ENCODE data around the gene C1D.

The C1D gene

DNA sequence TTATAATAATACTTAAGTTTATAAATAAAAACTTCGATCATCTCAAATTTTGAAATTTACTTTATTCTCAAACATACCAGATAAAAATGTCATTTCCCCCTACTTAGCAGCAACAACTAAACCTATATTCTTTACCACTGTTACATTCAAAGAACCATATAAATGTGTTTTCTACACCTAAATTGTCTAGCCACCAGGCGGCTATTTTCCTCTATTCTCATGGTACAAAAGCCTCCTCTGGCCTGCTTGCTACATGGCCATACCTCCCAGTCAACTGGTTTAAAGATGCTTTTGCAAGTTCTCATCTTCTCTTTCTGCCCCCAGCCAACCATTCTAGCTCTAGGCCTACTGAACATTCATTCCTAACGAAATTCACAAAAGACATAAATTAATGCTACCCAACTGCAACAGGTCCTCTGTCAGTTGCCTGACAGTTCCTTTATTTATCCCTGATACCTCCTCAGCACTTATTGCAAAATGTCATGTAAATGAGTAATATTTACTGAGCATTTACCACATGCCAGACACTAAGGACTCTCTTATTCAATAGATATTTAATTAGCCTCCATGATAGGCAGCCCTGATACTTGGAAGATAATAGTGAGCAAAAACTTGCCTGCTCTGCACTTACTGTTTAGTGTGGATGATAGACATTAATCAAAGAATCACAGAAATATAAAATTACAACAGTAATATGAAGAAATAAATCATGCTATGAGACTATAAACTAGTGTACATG lies 5.0 kb downstream of the C1D start:
- DNase-seq, result peak in 1 of 5 experiments; percentile 3

- DNase-seq, result no peak
Observed at GRCh38 chr2:68052717-68053422, 9.9 kb downstream of the C1D start.

DNA sequence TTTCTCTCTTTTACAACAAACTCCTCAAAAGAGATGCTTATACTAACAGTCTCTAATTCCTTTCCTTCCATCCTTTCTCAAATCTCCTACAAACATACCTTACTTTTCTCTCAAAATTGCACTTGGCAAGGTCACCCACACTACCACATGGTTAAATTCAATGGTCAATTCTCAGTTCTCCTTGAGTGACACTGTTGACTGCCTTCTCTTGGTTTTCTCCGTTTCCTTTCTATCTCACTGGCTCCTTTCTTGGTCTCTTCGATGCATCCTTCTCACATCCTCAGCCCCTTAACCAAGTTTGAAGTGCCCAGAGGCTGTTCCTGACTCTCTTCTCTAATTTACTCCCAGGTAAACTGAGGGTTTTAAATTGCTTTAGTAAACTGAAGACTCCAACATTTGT lies 12.5 kb downstream of the C1D start:
- no peak for DNase-seq

DNA sequence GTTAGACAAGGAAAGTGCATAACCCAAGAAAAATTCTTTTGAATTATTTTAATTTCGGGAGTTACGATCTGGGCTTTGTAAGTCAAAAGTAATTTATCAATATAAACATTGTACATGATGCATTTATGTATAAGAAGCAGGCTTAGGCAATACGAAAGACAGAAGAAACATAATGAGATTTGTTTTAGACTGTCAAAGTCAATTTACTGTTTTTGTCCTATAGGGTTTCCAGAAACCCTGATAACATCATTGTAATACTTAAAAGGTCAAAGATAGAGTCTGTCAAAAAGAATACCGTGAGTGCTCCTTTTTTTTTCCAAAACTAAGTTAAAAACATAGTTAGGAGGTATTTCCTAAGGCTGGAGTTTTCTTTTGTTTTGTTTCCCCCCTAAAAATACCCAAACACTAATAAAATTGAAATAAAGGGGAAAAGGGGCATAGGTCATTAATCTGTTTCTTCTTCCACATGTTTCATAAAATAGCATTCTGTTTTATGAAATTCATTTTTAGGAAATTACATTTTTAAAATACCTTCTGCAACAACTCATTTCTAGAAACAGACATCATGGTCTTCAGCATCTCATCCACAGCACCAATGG lies 16.1 kb downstream of the C1D start:
- DNase-seq, result no peak

DNA sequence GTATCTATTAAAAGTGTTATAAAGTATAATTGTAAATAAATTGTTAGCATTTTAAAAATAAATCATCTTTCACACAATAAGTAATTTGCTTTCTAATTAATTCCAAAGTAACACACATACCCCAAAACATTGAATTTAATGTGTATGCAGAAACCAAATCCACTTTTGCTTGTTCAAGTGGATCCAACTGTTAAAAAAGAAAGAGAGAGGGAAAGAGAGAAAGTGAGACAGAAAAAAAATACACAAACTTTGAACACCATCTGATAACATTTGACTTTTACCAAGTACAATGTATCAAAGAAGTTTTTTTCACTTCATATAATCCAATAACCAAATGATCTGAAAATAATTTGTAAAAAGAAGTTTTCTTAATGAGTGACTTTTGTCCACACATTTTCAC lies 16.6 kb downstream of the C1D start:
- no peak for DNase-seq

DNA sequence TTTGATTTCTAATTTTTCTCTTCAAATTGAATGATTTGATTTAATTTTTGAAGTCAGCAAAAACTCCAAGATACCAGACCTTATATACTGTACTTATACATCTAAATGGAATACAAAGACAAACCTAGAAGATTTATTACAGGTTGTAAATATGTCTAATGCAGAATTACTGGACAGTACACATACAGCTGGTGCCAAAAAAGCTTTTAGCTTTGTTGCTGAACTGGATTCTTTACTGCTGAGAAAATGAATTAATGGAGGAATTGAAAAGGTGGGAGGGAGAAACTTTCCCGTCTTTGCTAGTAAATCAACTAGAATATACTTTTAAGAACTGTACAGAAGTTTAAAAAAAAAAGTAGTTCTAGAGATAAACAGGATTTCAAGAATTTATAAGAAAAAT lies 17.5 kb downstream of the C1D start:
- no peak for DNase-seq

DNA sequence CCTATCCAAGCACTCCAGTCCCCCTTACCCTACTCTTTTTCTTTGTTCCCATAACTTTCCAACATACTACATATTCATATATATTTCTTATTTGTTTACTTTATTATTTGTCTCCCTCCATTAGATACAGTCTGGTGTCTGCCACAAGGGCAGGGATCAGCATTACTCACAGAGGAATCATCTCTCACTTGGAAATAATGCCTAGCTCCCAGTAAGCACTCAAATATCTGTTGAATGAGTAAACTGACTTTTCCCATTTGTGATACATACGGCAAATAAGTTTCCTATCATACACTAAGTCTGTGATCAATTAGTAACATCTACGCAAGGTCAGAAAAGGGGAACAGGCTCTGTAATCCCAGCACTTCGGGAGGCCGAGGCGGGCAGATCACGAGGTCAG lies 18.7 kb downstream of the C1D start:
- no peak for DNase-seq

GRCh38 chr2:68043695-68044094 lies 19.1 kb downstream of the C1D start:
- no peak for DNase-seq

- DNase-seq, result no peak
Observed at GRCh38 chr2:68043032-68043431, 19.8 kb downstream of the C1D start.

GRCh38 chr2:68041704-68042245 lies 21.0 kb downstream of the C1D start:
- DNase-seq, result no peak

DNA sequence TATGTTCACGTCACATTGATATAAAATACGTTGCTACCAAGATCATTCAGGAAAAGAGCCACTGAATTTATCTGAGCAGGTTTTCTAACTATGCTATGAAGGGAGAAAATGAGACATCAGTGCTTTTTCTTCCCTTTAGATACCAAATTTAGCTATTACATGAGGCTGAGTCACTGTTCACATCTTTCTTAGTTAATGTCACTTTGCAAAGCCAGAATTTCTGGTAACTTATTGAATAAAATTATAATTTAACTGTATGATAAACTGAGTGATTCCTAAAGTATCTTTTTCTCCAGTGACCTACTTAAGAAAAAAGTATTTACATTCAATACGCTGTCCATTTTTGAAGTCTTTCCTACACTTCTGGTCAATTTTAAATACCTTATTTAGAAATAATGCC lies 22.7 kb downstream of the C1D start:
- no peak for DNase-seq

GRCh38 chr2:68039317-68039716 lies 23.5 kb downstream of the C1D start:
- DNase-seq, result no peak

- DNase-seq, result no peak
Observed at GRCh38 chr2:68032702-68033101, 30.1 kb downstream of the C1D start.

GRCh38 chr2:68031542-68032160 lies 31.2 kb downstream of the C1D start:
- peak in 1 of 5 experiments; percentile 57 for DNase-seq

- no peak for DNase-seq
Observed at GRCh38 chr2:68031043-68031442, 31.8 kb downstream of the C1D start.

DNA sequence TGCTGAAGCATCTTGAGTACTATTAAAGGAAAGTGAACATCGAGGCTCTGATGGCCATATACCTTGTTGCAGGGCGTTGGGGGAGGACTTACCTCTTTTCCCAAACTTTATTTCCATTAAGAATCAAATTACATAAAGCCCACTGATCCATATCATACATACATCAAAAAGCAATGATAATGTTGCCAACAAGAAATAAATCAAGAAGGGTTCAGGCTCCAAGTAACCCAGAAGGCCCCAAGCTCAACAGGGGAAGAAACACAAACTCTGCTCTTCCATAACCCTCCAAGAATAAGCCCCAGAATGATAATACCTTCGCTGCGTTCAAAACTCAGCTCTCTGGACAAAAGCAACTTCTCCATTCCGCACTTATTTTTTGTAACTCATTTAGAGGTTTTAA lies 32.3 kb downstream of the C1D start:
- no peak for DNase-seq

- no peak for DNase-seq
Observed at GRCh38 chr2:68027959-68028358, 34.8 kb downstream of the C1D start.

GRCh38 chr2:68024450-68024849 lies 38.4 kb downstream of the C1D start:
- no peak for DNase-seq

GRCh38 chr2:68023904-68024303 lies 38.9 kb downstream of the C1D start:
- no peak for DNase-seq

- no peak for DNase-seq
Observed at GRCh38 chr2:68018727-68019126, 44.1 kb downstream of the C1D start.

DNA sequence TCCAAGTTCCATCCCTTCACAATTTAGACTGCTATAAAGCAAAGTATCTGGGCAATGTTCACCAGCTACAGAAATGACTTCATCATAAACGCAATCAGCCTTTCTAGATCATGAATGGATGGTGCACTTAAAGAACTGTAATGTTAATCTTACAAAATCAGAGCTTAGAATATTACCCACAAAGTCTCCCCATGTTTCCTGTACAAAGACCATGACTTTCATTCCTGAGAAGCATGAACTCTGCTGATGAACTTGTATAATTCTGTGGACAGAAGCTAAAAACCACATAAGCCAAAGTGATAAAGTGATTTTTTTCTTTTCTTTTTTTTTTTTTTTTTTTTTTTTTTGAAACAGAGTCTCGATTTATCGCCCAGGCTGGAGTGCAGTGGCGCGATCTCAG lies 53.3 kb downstream of the C1D start:
- peak in 1 of 5 experiments; percentile 82 for DNase-seq

DNA sequence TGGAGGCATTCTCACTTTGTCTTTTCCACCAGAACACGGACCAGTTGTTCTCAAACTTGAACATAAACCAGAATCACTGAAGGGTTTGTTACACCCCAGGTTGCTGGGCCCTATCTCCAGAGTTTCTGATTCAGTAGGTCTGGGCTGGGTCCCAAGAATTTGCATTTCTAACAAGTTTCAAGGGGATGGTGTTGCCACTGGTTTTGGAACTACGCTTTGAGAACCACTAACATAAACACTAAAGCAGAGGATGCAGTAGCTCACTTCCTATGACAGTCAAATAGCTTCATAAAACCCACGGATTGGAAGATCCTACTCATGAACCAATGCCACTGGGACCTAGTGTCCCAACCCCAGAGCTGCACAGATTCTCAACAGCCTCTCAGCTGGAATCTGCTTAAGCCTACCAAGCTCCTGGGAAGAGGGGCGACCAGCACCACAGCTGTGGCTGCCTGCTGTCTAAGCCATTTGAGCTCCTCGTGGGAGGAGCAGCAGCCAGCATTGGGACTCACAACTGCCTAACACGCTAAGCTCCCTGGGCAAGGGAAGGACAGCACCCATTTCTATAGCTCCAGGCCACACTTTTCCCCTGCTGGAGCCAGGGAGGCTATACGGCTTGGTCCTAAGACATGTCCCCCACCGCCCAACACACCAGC lies 62.5 kb downstream of the C1D start:
- no peak for DNase-seq

- no peak for DNase-seq
Observed at GRCh38 chr2:67999332-67999731, 63.5 kb downstream of the C1D start.

Data from T-helper 2 cell (primary cell).